ENCODE measurements around the gene SLC28A1.

SLC28A1 gene

GRCh38 chr15:84888639-84889038 is 4.2 kb downstream of the SLC28A1 start:
- in situ Hi-C loops (cut with MboI; ENCODE audit: low sequenced_read_pairs, unreplicated experiment), result no loop called here
- TF ChIP-seq CTCF (IDR thresholded peaks at IDR 0.05; ENCODE audit: borderline replicate concordance, control extremely low read depth, extremely low read depth, insufficient read depth, missing control alignments), result no peak
- DNase-seq (ENCODE audit: low spot score), result no peak

DNA sequence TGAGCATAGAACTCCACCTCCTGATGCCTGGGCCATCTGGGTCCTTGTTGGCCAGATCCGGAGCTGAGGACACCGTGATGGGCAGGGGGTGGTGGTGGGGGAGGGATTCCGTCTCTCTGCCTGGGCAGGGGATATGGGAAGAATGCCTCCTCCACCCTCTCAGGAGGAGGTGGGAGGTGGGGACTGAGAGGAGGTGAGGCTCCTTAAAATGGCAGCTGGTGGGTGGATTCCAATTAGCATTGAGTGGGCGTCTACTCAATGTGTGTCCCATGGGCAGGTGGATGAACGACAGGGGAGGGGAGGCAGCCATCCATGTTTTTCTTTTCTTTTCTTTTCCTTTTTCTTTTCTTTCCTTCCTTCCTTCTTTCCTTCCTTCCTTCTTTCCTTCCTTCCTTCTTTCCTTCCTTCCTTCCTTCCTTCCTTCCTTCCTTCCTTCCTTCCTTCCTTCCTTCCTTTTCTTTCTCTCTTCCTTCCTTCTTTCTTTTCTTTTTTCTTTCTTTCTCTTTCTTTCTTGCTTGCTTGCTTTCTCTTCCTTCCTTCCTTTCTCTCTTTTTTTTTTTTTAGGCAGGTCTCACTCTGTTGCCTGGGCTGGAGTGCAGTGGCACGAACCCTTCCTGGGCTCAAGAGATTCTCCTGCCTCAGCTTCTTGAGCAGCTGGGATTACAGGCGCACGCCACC is 5.0 kb downstream of the SLC28A1 start:
- DNase-seq (ENCODE audit: low spot score), result no peak
- in situ Hi-C loops (cut with MboI; ENCODE audit: low sequenced_read_pairs, unreplicated experiment), result no loop called here
- no peak for TF ChIP-seq CTCF (IDR thresholded peaks at IDR 0.05; ENCODE audit: borderline replicate concordance, control extremely low read depth, extremely low read depth, insufficient read depth, missing control alignments)

- TF ChIP-seq CTCF (IDR thresholded peaks at IDR 0.05; ENCODE audit: borderline replicate concordance, control extremely low read depth, extremely low read depth, insufficient read depth, missing control alignments), result no peak
- in situ Hi-C loops (cut with MboI; ENCODE audit: low sequenced_read_pairs, unreplicated experiment), result no loop called here
- no peak for DNase-seq (ENCODE audit: low spot score)
Observed at GRCh38 chr15:84889991-84890669, 5.7 kb downstream of the SLC28A1 start.

- in situ Hi-C loops (cut with MboI; ENCODE audit: low sequenced_read_pairs, unreplicated experiment), result no loop called here
- no peak for DNase-seq (ENCODE audit: low spot score)
- TF ChIP-seq CTCF (IDR thresholded peaks at IDR 0.05; ENCODE audit: borderline replicate concordance, control extremely low read depth, extremely low read depth, insufficient read depth, missing control alignments), result no peak
Observed at GRCh38 chr15:84890670-84891162, 6.3 kb downstream of the SLC28A1 start.

DNA sequence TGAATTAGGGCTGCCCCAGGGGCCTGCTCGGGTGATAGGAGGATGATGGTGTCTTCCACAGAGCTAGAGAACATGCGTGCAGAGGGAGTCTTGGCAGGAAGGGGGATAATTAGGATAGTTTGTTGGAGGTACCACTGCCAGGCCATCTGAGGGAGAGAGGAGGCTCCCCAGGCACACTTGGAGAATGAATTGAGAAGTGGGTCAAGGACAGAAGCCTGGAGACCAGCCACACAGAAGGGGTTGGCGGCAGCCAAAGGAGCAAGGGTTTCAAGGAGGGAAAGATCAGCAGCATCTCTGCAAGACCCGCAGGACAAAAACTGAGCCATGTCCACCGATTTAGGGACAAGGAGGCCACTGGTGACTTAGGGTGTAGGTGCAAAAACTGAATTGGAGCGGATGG is 6.9 kb downstream of the SLC28A1 start:
- DNase-seq (ENCODE audit: low spot score), result no peak
- in situ Hi-C loops (cut with MboI; ENCODE audit: low sequenced_read_pairs, unreplicated experiment), result no loop called here
- no peak for TF ChIP-seq CTCF (IDR thresholded peaks at IDR 0.05; ENCODE audit: borderline replicate concordance, control extremely low read depth, extremely low read depth, insufficient read depth, missing control alignments)

DNA sequence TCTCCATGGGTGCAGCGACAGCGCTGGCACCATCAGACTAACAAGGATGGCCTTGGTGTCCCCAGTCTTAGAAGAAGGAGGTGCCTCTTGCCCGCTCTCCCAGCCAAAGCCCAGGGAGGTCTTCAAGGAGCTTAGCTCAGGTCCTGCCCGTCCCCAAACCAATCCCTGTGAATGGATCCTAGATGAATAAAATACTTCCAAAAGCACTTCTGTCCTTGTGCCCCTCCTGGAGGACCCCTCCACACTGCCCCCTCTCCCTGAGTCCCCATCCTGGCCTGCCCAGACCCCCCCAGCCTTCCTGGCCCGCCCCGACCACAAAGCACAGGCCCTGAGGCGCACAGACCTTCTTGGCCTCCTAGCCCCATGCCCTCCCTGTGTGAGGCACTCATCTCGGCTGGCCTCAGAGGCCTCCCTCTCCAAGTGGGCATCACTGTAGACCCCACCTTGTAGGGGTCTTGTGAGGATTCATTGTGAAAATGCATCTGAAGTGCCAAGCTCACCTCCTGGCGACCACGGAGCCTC is 8.4 kb downstream of the SLC28A1 start:
- in situ Hi-C loops (cut with MboI; ENCODE audit: low sequenced_read_pairs, unreplicated experiment), result no loop called here

More for the DNA sequence above, 8.4 kb downstream of the SLC28A1 start:
- no peak for TF ChIP-seq CTCF (IDR thresholded peaks at IDR 0.05; ENCODE audit: borderline replicate concordance, control extremely low read depth, extremely low read depth, insufficient read depth, missing control alignments)
- DNase-seq (ENCODE audit: low spot score), result no peak

All from GM13976 (cell line).